Keratinocyte (primary cell): Measurements from ENCODE around the gene TEAD4.
A peak's percentile ranks its signal among the peaks of the same experiment; 100 is the strongest.

ENCODE experiments used
- EZH2 ChIP-seq: IDR thresholded peaks from one replicate; pipeline ENCODE4 v1.6.1; 2012; ENCODE audit warnings: inconsistent platforms, mild to moderate bottlenecking, low read length, moderate library complexity
- TF ChIP-seq, protein P1 (sequence below), 3 experiments: IDR thresholded peaks in 1 of 3; conservative IDR thresholded peaks in 1 of 3; optimal IDR thresholded peaks in 1 of 3; 2 replicates in 2 of 3; 3 replicates in 1 of 3; pipeline versions ENCODE3 to v1.5.1; 2011; ENCODE audit warnings: low read length in 3 of 3, mild to moderate bottlenecking in 3 of 3, moderate library complexity in 2 of 3, control low read depth in 1 of 3, inconsistent platforms in 1 of 3; ENCODE audit not compliant: insufficient read depth in 2 of 3; ENCODE audit errors: extremely low read depth in 1 of 3

DNA sequence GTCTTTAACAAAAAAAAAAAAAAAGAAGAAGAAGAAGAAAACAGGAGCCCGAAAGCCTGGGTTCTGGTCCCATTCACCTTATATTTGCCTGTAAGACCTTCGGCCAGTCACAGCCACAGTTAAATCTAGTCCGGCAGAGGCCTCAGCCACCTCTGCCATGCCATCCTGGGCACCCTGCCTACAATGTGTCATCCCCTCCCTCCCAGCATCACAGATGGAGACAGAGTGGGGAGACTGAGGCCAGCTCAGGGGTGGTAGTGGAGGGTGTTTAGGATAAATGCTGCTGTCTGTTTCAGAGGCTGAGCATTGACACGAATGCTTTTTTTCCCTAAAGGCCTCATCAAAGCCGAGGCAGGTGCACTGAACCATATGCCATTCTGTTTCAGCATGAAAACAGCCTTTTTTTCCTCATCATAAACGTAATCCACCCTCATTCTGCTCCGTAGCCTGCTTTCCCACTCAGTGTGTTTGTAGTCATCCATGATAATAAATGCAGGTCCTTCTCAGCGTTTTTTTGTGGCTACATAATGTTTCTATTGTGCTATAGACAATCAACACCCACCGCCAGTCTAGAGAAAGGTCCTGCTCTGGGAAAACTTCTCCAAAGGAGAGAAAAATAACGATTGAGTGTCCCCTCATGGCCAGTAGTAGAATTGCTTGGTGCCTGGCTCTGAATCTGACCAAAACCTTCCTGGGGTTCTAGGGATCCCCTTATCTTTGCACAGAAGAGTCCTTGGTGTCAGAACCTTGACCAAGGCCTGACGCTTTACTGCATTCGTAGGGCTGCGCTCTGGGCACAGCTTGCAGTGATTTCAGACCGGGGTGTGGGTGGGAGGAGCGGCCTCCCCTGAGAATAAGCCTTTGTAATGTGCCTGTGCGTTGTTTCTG, 76.9 kb downstream of the TEAD4 start:
- no peak for TF ChIP-seq EZH2
- TF ChIP-seq, protein P1, sequence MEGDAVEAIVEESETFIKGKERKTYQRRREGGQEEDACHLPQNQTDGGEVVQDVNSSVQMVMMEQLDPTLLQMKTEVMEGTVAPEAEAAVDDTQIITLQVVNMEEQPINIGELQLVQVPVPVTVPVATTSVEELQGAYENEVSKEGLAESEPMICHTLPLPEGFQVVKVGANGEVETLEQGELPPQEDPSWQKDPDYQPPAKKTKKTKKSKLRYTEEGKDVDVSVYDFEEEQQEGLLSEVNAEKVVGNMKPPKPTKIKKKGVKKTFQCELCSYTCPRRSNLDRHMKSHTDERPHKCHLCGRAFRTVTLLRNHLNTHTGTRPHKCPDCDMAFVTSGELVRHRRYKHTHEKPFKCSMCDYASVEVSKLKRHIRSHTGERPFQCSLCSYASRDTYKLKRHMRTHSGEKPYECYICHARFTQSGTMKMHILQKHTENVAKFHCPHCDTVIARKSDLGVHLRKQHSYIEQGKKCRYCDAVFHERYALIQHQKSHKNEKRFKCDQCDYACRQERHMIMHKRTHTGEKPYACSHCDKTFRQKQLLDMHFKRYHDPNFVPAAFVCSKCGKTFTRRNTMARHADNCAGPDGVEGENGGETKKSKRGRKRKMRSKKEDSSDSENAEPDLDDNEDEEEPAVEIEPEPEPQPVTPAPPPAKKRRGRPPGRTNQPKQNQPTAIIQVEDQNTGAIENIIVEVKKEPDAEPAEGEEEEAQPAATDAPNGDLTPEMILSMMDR (optimal IDR thresholded peaks at IDR 0.05 in 1 of 3, IDR thresholded peaks at IDR 0.05 in 1 of 3, conservative IDR thresholded peaks at IDR 0.05 in 1 of 3; ENCODE audit: extremely low read depth in 1 of 3, insufficient read depth in 2 of 3, low read length in 3 of 3) = peak; percentile 17 to 41 (median 26)
